Activated CD8-positive, alpha-beta T cell treated with anti-CD3 and anti-CD28 coated beads for 36 hours (primary cell): Measurements from ENCODE around the gene CNTNAP2. TPM values are rescaled to one million over a fixed set of nuclear protein-coding genes. Genes with fewer than 3 reads are reported as not detected.

Experiments used
- ATAC-seq: fragments of 200-7000 bp; cut with Tn5 transposase; one replicate; pipeline ENCODE4 v1.10.0; 2021; ENCODE audit warnings: mild to moderate bottlenecking, moderate library complexity
- CTCF ChIA-PET: fragments of 350-600 bp; sonication (Branson Sonifier 250); formaldehyde crosslinking; loops from one replicate; lab custom pipeline; 2021; ENCODE audit warnings: antibody characterized with exemption; lab: Charles Lee
- POLR2A ChIA-PET: fragments of 350-600 bp; sonication (Branson Sonifier 250); formaldehyde crosslinking; loops from one replicate; lab custom pipeline; 2021; ENCODE audit warnings: antibody characterized with exemption; lab: Charles Lee
- DNase-seq: peaks from one replicate; pipeline ENCODE4 v3.0.0-alpha.2; 2020
- H3K27ac Mint-ChIP-seq: one replicate; pipeline ENCODE4 v1.8.0; 2021; ENCODE audit warnings: mild to moderate bottlenecking, mixed read lengths
- H3K27me3 Mint-ChIP-seq: one replicate; pipeline ENCODE4 v1.8.0; 2021; ENCODE audit warnings: mixed read lengths
- H3K36me3 Mint-ChIP-seq: one replicate; pipeline ENCODE4 v1.8.0; 2021; ENCODE audit warnings: low read depth, mixed read lengths
- H3K4me1 Mint-ChIP-seq: one replicate; pipeline ENCODE4 v1.8.0; 2021; ENCODE audit warnings: low read depth, mixed read lengths
- H3K4me3 Mint-ChIP-seq: one replicate; pipeline ENCODE4 v1.8.0; 2021; ENCODE audit warnings: mild to moderate bottlenecking, moderate library complexity, mixed read lengths
- H3K9me3 Mint-ChIP-seq: one replicate; pipeline ENCODE4 v1.8.0; 2021; ENCODE audit warnings: mixed read lengths
- intact Hi-C: fragments of 100-400 bp; cut with micrococcal nuclease; formaldehyde crosslinking; loops from one replicate; pipeline ENCODE4 v1.10.0; 2022
- total RNA-seq, 2 experiments: library from RNA; stranded (reverse); gene quantifications; one replicate each; pipeline ENCODE4 v1.2.3, GENCODE V29; 2021
- TF ChIP-seq, protein P1 (sequence below): fragments of 200-600 bp; IDR thresholded peaks from one replicate; pipeline ENCODE4 v1.8.0; 2022; ENCODE audit warnings: antibody characterized with exemption, mild to moderate bottlenecking

Gene CNTNAP2
- total RNA-seq, 2 experiments from 2014 or later = not detected

DNA sequence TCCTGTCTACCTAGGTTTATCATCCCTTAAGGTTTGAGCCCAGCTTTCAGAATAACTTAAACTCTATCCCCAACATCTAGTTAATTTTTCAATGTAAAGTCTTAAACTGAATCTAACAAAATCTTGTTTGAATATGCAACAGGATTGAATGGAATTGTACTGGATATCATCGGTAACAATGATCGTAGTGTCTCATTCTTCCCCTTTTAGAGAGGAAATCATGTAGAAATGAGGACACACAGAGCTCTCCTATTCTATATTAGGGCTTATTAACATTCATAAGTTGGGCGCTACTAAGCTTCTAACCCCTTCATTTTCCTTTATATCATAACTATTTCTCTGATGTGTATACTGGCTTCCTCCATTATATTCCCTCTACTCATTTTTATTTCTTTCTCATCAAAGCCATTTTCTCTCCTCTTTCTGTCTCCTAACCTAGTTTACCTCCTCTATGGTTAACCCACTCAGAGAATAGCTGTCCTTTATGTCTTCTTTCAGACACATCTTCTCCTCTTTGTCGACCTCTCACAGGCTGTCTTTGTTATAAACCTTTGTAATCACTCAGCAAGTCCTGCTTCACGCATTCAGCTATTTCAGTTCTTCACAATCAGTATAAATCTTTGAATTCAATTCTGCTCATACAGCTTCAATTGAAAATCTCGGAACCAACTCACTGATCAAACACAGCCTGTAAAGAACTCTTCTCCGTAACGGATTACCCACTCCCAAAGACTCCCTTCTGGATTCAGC lies 1455.0 kb downstream of the CNTNAP2 start:
- Mint-ChIP-seq H3K4me3 (no peak overlapping the region), H3K9me3 (peaks cover 10% of the 10 kb centered on the region), H3K27me3 (no peaks in the 10 kb centered on the region), H3K4me1 (no peaks in the 10 kb centered on the region), H3K36me3 (no peaks in the 10 kb centered on the region), H3K27ac (no peak overlapping the region)
- DNase-seq (no peak), ATAC-seq (no peak)
- ChIA-PET CTCF (no interaction called here), POLR2A (no interaction called here)
- intact Hi-C loops = no loop called here
- TF ChIP-seq, protein P1, sequence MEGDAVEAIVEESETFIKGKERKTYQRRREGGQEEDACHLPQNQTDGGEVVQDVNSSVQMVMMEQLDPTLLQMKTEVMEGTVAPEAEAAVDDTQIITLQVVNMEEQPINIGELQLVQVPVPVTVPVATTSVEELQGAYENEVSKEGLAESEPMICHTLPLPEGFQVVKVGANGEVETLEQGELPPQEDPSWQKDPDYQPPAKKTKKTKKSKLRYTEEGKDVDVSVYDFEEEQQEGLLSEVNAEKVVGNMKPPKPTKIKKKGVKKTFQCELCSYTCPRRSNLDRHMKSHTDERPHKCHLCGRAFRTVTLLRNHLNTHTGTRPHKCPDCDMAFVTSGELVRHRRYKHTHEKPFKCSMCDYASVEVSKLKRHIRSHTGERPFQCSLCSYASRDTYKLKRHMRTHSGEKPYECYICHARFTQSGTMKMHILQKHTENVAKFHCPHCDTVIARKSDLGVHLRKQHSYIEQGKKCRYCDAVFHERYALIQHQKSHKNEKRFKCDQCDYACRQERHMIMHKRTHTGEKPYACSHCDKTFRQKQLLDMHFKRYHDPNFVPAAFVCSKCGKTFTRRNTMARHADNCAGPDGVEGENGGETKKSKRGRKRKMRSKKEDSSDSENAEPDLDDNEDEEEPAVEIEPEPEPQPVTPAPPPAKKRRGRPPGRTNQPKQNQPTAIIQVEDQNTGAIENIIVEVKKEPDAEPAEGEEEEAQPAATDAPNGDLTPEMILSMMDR = no peak

DNA sequence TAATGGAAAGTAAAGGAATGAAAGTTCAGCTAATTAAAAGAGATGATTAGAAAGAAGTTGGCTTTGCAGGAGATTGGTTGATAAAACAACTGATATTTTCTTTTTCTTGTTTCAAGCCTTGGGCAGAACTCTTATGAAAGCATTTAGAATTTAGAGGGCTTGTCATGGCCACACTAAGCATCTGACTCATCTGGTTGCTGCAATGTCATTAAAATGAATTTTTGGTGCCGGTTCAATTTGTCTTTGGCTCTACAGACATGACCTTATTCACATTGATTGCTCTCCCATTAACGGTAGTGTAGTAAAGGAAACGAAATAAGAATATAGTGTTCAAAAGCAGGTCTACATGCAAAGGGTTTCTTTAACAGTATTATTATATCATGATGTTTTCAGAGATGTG lies 1461.6 kb downstream of the CNTNAP2 start:
- intact Hi-C loops = no loop called here
- no peak overlapping the region for H3K4me3 Mint-ChIP-seq
- H3K36me3 Mint-ChIP-seq = no peaks in the 10 kb centered on the region
- TF ChIP-seq, protein P1 = no peak
- ATAC-seq = no peak
- POLR2A ChIA-PET = no interaction called here
- no peak for DNase-seq
- no peaks in the 10 kb centered on the region for H3K4me1 Mint-ChIP-seq
- no peak overlapping the region for H3K27ac Mint-ChIP-seq
- peaks cover 3% of the 10 kb centered on the region for H3K9me3 Mint-ChIP-seq
- CTCF ChIA-PET = no interaction called here
- no peaks in the 10 kb centered on the region for H3K27me3 Mint-ChIP-seq

DNA sequence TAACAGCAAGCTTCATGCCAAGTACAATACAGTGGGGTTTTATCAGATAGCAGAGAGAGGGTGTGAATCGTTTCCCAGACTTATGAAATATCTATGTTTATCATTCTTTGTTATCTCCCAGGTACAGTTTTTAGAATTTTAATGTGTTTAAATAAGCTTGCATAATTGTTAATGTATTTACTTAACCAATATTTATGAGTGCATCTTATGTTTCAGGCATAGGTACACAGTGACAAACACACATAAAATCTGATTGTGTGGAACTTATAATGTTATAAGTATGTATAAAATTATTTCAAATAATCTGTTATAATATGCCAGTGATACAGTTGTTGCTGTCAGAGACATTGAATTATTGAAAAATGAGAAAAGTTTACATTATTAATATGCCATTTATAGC lies 1462.5 kb downstream of the CNTNAP2 start:
- Mint-ChIP-seq H3K4me1 (no peaks in the 10 kb centered on the region), H3K27ac (no peak overlapping the region), H3K36me3 (no peaks in the 10 kb centered on the region), H3K9me3 (peaks cover 3% of the 10 kb centered on the region), H3K4me3 (no peak overlapping the region), H3K27me3 (no peaks in the 10 kb centered on the region)
- TF ChIP-seq, protein P1 = no peak
- POLR2A ChIA-PET = no interaction called here
- ATAC-seq = no peak
- intact Hi-C loops = no loop called here
- CTCF ChIA-PET = no interaction called here
- no peak for DNase-seq

DNA sequence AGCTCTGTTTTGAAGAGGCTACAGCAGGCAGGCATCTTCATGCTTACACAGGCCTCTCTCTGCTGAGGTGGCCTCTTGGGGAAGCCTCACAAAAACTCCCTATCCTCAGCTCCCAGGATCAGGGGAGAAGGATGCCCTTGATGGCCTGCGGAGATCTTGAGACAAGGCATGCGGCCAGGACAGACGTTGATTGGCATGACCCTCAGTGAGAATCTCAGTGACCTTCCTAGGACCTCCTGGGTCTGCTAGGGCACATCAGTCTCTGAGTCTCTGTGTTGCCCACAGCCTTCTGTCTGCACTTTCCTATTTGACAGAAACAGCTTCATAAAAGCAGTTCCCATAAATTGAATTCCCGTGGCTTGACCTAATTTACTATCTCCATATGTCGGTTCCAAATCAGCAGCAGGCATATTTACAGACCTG lies 1468.2 kb downstream of the CNTNAP2 start:
- intact Hi-C loops = no loop called here
- H3K27ac Mint-ChIP-seq = no peak overlapping the region
- CTCF ChIA-PET = no interaction called here
- no peaks in the 10 kb centered on the region for H3K9me3 Mint-ChIP-seq
- no peak for DNase-seq
- no peak overlapping the region for H3K4me3 Mint-ChIP-seq
- ATAC-seq = no peak
- POLR2A ChIA-PET = no interaction called here
- H3K36me3 Mint-ChIP-seq = no peaks in the 10 kb centered on the region
- no peaks in the 10 kb centered on the region for H3K27me3 Mint-ChIP-seq
- TF ChIP-seq, protein P1 = no peak
- no peaks in the 10 kb centered on the region for H3K4me1 Mint-ChIP-seq

DNA sequence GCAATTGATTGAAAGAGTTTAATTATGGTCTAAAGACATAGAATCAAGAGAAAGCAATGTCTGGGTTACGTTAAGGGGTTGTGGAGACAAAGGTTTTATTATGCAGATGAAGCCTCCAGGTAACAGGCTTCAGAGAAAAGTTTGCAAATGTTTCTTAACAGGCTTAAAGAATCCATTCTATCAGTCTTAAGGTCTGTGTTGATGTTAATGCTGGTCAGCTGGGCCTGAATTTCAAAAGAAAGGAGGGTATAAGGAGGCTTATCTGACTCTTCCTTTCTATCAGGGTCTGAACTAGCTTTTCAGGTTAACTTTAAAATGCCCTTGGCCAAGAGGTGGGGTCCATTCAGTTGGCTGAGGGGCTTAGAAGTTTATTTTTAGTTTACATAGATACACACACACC lies 1469.5 kb downstream of the CNTNAP2 start:
- Mint-ChIP-seq H3K27me3 (no peaks in the 10 kb centered on the region), H3K4me3 (no peak overlapping the region), H3K4me1 (no peaks in the 10 kb centered on the region), H3K27ac (no peak overlapping the region), H3K36me3 (no peaks in the 10 kb centered on the region), H3K9me3 (no peaks in the 10 kb centered on the region)
- POLR2A ChIA-PET = no interaction called here
- CTCF ChIA-PET = no interaction called here
- intact Hi-C loops = no loop called here
- DNase-seq (no peak), ATAC-seq (no peak)
- TF ChIP-seq, protein P1 = no peak
